Measurements from ENCODE around the gene FIGLA.

DNA sequence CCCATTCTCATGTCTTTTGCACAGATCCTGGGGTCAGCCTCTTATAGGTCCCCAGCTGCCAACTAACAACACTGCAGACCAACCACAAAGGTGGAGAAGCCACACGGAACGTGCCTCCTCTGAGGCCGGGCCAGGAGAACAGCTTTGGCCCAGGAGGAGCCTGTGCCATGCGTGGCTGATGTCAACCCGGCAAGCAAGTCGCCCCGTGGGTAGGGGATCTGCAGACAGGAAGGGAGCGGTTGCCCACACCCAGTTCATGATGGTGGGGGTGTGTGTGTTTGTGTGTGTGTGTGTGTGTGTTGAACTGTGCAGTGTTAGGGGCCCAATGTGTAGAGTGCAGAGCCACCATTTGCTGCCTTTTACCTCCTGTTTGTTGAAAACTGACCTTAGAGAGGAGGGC lies 32.4 kb upstream of the FIGLA start:
- TF ChIP-seq, protein P1, sequence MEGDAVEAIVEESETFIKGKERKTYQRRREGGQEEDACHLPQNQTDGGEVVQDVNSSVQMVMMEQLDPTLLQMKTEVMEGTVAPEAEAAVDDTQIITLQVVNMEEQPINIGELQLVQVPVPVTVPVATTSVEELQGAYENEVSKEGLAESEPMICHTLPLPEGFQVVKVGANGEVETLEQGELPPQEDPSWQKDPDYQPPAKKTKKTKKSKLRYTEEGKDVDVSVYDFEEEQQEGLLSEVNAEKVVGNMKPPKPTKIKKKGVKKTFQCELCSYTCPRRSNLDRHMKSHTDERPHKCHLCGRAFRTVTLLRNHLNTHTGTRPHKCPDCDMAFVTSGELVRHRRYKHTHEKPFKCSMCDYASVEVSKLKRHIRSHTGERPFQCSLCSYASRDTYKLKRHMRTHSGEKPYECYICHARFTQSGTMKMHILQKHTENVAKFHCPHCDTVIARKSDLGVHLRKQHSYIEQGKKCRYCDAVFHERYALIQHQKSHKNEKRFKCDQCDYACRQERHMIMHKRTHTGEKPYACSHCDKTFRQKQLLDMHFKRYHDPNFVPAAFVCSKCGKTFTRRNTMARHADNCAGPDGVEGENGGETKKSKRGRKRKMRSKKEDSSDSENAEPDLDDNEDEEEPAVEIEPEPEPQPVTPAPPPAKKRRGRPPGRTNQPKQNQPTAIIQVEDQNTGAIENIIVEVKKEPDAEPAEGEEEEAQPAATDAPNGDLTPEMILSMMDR (IDR thresholded peaks at IDR 0.05; ENCODE audit: control extremely low read depth in 1 of 3, insufficient read depth in 1 of 3, low read depth in 1 of 3, low read length in 3 of 3) = no peak
- TF ChIP-seq EP300 (IDR thresholded peaks at IDR 0.05; ENCODE audit: borderline replicate concordance in 1 of 2, low read depth in 2 of 2, low read length in 2 of 2) (no peak), GABPA (IDR thresholded peaks at IDR 0.05; ENCODE audit: borderline replicate concordance, insufficient read depth, low read length) (no peak), YY1 (IDR thresholded peaks at IDR 0.05; ENCODE audit: low read depth, low read length) (no peak), BCL11A (IDR thresholded peaks at IDR 0.05; ENCODE audit: low read depth in 2 of 2, low read length in 2 of 2) (no peak), POLR2AphosphoS5 (IDR thresholded peaks at IDR 0.05; ENCODE audit: low read depth, low read length) (no peak), SRF (IDR thresholded peaks at IDR 0.05; ENCODE audit: low read depth, low read length) (no peak), TAF1 (IDR thresholded peaks at IDR 0.05; ENCODE audit: low read depth, low read length) (no peak), TCF12 (IDR thresholded peaks at IDR 0.05; ENCODE audit: low read depth, low read length) (no peak)
- TF ChIP-seq, protein P2, sequence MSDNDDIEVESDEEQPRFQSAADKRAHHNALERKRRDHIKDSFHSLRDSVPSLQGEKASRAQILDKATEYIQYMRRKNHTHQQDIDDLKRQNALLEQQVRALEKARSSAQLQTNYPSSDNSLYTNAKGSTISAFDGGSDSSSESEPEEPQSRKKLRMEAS (IDR thresholded peaks at IDR 0.05) = no peak
